Vagina (tissue), 2 donors: ENCODE results near the gene NKG7. TPM values are rescaled to one million over a fixed set of nuclear protein-coding genes. Genes with fewer than 3 reads are reported as not detected.
A peak's percentile ranks its signal among the peaks of the same experiment; 100 is the strongest.

Experiments used
- DNase-seq, 2 donors: peaks; one replicate each; pipeline ENCODE4 v3.0.0-alpha.2; 2017; ENCODE audit errors: extremely low spot score in 2 of 2
- H3K27ac ChIP-seq: fragments of 200-600 bp; sonication (generic); one replicate; pipeline ENCODE4 v1.5.1; 2019
- H3K27me3 ChIP-seq: fragments of 200-600 bp; sonication (generic); one replicate; pipeline ENCODE4 v1.5.1; 2019
- H3K36me3 ChIP-seq, 2 donors: fragments of 200-600 bp; sonication (generic); one replicate each; pipeline ENCODE4 v1.5.1; 2017 to 2019
- H3K4me1 ChIP-seq: fragments of 200-600 bp; sonication (generic); one replicate; pipeline ENCODE4 v1.5.1; 2019
- H3K4me3 ChIP-seq, 2 donors: fragments of 200-600 bp; sonication (generic); 1 replicate in 1 of 2; 2 replicates in 1 of 2; pipeline ENCODE4 v1.5.1; 2016 to 2019
- H3K9me3 ChIP-seq: fragments of 200-600 bp; sonication (generic); one replicate; pipeline ENCODE4 v1.5.1; 2019
- POLR2A ChIP-seq, 2 donors: fragments of 450-650 bp; IDR thresholded peaks; one replicate each; pipeline ENCODE4 v1.6.1; 2017; ENCODE audit warnings: antibody characterized with exemption in 2 of 2, mild to moderate bottlenecking in 2 of 2, moderate library complexity in 2 of 2
- POLR2AphosphoS5 ChIP-seq, 2 donors: sonication (generic); formaldehyde crosslinking; IDR thresholded peaks; one replicate each; pipeline ENCODE4 v1.9.0; 2017; ENCODE audit warnings: antibody characterized with exemption in 2 of 2, mild to moderate bottlenecking in 2 of 2, low read depth in 1 of 2; ENCODE audit not compliant: insufficient read depth in 1 of 2
- intact Hi-C: fragments of 100-400 bp; cut with DNase I; formaldehyde crosslinking; loops from one replicate; pipeline ENCODE4 v1.15.1; 2023
- total RNA-seq: library from RNA; depleted of rRNA; stranded (reverse); fragments of >200 nt; gene quantifications from one replicate; pipeline ENCODE4 v1.2.3, GENCODE V29; 2016
- TF ChIP-seq, protein P1 (sequence below), 3 experiments: fragments of 450-650 bp in 2 of 3; fragments of 200-600 bp in 1 of 3; sonication (generic) in 1 of 3; IDR thresholded peaks; one replicate each; pipeline ENCODE4 v1.5.1; 2017 to 2019; ENCODE audit warnings: antibody characterized with exemption in 3 of 3, mild to moderate bottlenecking in 2 of 3, moderate library complexity in 2 of 3

Gene NKG7
- total RNA-seq, 1 donor from 2014 or later = 3.4 TPM

DNA sequence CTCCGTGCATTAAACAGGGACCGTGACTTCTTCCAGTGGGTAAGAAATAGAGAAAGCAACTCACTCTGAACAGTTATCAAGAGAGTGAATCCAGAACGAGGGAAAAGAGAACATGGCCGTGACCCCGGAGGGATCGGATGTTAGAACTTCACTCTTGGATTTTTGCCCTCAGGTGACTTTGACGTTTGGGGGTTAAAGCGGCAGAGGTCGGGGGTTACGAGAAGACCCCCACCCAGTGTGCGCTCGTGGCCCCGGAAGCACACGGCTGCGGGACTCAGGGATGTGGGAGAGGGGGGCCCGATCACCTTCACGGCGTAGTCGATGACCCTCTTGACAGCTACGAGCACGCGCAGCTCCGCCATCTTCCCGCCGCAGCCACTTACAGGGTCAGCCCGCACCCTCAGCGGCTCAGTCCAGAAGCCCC, 6.5 kb downstream of the NKG7 start, which contains the start of gene ETFB:
Gene ETFB (minus strand): TSS at position 424 of the 424 bp plus-strand sequence. CDS start 62 bp downstream, at position 362.
- Histone ChIP-seq H3K36me3 (no peaks in the 10 kb centered on the region), H3K9me3 (no peaks in the 10 kb centered on the region), H3K4me1 (peaks cover 42% of the 10 kb centered on the region), H3K27ac (peak within 1 kb of the TSS; percentile 93), H3K27me3 (no peaks in the 10 kb centered on the region), H3K4me3 (peak within 1 kb of the TSS; percentile 79 to 81)
- intact Hi-C loops = loop anchor here (10.0 kb wide), 1 partner anchor 329 kb away; the partner anchor contains the start of gene SPACA6
- no peak for TF ChIP-seq POLR2AphosphoS5 (IDR thresholded peaks at IDR 0.05; ENCODE audit: insufficient read depth in 1 of 2, low read depth in 1 of 2)
- peak in 1 of 2 donors; percentile 1 for TF ChIP-seq POLR2A (IDR thresholded peaks at IDR 0.05)
- TF ChIP-seq, protein P1, sequence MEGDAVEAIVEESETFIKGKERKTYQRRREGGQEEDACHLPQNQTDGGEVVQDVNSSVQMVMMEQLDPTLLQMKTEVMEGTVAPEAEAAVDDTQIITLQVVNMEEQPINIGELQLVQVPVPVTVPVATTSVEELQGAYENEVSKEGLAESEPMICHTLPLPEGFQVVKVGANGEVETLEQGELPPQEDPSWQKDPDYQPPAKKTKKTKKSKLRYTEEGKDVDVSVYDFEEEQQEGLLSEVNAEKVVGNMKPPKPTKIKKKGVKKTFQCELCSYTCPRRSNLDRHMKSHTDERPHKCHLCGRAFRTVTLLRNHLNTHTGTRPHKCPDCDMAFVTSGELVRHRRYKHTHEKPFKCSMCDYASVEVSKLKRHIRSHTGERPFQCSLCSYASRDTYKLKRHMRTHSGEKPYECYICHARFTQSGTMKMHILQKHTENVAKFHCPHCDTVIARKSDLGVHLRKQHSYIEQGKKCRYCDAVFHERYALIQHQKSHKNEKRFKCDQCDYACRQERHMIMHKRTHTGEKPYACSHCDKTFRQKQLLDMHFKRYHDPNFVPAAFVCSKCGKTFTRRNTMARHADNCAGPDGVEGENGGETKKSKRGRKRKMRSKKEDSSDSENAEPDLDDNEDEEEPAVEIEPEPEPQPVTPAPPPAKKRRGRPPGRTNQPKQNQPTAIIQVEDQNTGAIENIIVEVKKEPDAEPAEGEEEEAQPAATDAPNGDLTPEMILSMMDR (IDR thresholded peaks at IDR 0.05) = no peak
- no peak for DNase-seq

DNA sequence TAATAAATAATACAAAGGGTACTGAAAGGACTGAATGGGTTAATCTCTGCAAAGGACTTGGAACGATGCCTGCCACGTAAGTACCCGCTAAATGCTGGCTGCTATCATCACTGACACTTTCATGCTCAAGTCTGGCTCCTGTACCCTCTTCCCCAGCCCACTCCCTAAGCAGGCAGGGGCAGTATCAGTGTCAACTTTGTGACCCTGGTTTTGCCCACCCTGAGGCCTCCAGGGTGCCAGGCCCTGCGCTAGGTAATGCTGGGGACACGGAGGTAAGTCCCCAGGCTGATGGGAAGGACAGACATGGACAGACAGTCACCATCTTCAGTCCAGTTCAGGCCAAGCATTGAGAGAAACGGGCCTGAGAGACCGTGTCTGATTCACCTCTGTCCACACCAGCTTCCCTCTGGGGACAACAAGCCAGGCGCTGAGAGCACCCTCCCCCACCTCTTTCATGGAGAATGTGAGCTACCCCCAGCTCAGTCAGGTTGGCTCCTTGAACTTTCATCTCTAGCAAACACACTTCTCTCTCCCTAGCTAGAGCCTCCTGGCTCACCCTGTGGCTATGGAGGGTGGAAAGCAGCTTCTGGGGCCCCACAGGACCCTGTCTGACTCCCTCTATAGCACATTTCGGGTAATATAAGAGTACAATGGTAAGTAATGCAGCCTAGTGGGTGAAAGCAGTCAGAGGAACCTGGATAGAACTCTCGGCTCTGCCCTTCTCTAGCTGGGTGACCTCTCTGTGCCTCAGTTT, 7.1 kb downstream of the NKG7 start:
- H3K27ac ChIP-seq = peak overlapping the region; percentile 93
- DNase-seq = no peak
- no peaks in the 10 kb centered on the region for H3K9me3 ChIP-seq
- peaks cover 42% of the 10 kb centered on the region for H3K4me1 ChIP-seq
- H3K27me3 ChIP-seq = no peaks in the 10 kb centered on the region
- intact Hi-C loops = loop anchor here (10.0 kb wide), 1 partner anchor 329 kb away; the partner anchor contains the start of gene SPACA6
- TF ChIP-seq POLR2A (IDR thresholded peaks at IDR 0.05) (no peak), POLR2AphosphoS5 (IDR thresholded peaks at IDR 0.05; ENCODE audit: insufficient read depth in 1 of 2, low read depth in 1 of 2) (no peak)
- TF ChIP-seq, protein P1 (IDR thresholded peaks at IDR 0.05) = no peak
- H3K4me3 ChIP-seq = peak overlapping the region; percentile 79 to 81
- no peaks in the 10 kb centered on the region for H3K36me3 ChIP-seq

DNA sequence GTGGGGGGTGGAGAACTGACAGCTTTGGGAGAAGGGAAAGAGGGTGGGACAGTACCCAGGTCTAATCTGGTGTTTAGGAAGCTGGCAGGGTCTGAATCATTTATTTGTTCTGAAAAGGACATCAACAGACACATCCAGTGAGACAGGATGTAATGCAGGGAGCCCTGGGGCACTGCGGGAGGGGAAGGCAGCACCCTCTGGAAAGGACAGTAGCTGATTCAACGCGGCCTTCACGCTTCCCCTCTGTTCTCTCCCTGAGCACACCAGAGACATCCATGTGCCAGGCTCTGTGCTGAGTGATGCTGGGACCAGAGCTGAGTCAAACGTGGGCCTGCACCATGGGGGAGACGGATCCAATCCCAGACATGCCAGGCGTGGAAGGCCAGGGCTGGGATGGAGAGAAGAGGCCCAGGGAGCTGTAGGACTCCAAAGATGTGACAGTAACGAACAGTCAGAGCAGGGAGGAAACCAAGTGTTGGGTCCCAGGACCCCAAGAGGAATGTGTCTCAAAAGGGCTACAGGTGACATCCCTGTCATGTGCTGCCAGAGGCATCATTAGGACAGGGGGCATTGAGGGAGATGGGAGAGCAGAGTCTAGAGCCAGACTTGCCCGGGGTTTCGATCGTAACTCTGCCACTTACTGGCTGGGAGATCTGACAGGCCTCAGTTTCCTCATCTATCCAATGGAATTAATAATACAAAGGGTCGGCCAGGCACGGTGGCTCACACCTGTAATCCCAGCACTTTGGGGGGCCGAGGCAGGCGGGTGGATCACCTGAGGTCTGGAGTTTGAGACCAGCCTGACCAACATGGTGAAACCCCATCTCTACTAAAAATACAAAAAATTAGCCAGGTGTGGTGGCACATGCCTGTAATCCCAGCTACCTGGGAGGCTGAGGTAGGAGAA, 8.0 kb downstream of the NKG7 start:
- H3K9me3 ChIP-seq = no peaks in the 10 kb centered on the region
- H3K27me3 ChIP-seq = no peaks in the 10 kb centered on the region
- peaks cover 49% of the 10 kb centered on the region for H3K4me1 ChIP-seq
- no peak overlapping the region for H3K4me3 ChIP-seq
- no peaks in the 10 kb centered on the region for H3K36me3 ChIP-seq
- intact Hi-C loops = loop anchor here (10.0 kb wide), 1 partner anchor 330 kb away; the partner anchor contains the start of gene SPACA6
- peak overlapping the region; percentile 37 for H3K27ac ChIP-seq
- no peak for TF ChIP-seq POLR2A (IDR thresholded peaks at IDR 0.05)
- TF ChIP-seq, protein P1 (IDR thresholded peaks at IDR 0.05) = no peak
- no peak for TF ChIP-seq POLR2AphosphoS5 (IDR thresholded peaks at IDR 0.05; ENCODE audit: insufficient read depth in 1 of 2, low read depth in 1 of 2)
- no peak for DNase-seq

DNA sequence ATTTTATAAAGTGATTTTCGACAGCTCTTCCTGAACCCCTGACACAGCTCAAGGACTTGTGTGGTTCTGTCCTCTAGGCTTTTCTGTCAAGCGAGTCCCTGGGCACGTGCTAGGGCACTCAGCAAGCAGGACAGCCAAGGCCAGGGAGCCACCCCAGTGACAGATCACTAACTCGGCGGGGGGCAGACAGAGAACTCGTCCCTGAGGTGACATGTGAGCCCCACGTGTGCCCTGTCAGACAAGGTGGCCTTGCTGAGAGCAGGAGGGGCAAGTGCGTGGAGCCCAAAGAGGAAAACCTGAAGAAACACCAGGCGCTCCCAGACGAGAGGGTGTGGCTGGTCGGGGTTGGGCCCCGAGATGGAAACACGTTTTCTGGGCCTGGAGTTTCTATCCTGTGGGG, 11.2 kb downstream of the NKG7 start:
- TF ChIP-seq, protein P1 (IDR thresholded peaks at IDR 0.05) = no peak
- TF ChIP-seq POLR2A (IDR thresholded peaks at IDR 0.05) = no peak
- no peak for TF ChIP-seq POLR2AphosphoS5 (IDR thresholded peaks at IDR 0.05; ENCODE audit: insufficient read depth in 1 of 2, low read depth in 1 of 2)
- Histone ChIP-seq H3K4me3 (no peak overlapping the region), H3K36me3 (no peaks in the 10 kb centered on the region), H3K27me3 (no peaks in the 10 kb centered on the region), H3K4me1 (peaks cover 47% of the 10 kb centered on the region), H3K9me3 (no peaks in the 10 kb centered on the region), H3K27ac (no peak overlapping the region)
- intact Hi-C loops = loop anchor here (10.0 kb wide), 1 partner anchor 334 kb away; the partner anchor contains the start of gene SPACA6
- no peak for DNase-seq
